ENCODE results near the gene ZNF750.

ZNF750 gene

DNA sequence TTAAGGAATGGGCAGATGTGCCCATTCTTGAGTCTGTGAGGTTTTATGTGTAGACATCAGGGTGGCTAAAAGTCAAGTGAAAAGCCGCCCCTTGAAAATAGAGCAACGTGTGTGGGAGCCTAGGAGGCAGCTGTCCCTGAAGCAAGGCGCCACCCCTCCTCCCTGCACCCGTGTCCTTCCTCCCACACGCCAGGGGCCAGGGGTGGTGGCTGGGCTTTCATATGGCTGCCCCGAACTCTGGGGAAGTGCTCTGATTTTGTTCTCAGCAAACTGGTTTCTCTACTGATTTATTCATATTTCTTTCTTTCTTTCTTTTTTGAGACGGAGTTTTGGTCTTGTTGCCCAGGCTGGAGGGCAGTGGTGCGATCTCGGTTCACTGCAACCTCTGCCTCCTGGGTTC lies 4.7 kb downstream of the ZNF750 start:
- no peak for DNase-seq (ENCODE audit: low read depth)

DNA sequence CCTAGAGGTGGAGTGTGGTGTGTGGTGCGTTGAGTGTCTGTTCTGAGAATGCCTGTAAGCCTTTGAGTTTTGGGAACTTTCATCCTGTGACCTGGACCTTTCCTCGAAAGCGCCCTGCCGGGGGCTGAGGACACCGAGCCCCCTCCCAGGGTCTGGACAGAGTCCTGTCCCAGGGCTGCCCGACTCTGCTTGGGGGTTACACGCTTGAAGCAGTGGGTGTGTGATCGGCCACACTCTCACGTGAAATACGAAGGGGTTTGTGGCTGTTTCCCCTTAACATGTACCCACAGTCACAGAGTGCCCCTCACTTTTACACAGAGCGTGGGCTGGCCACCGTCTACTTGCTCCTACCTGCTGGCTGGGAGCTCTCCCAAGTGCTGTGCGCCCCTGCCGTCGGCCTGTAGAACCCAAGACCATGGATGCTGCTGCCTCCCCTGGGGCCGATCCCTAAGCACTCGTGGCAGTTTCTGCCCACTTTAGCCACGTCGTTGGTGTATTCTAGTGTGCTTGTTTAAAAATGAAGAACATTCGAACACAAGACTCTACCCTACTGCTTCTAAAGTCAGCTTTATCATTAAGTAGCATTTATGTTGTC lies 6.8 kb downstream of the ZNF750 start:
- DNase-seq (ENCODE audit: low read depth) = no peak

- DNase-seq (ENCODE audit: low read depth) = no peak
Measured at GRCh38 chr17:82832411-82832810, 7.4 kb downstream of the ZNF750 start.

- no peak for DNase-seq (ENCODE audit: low read depth)
Measured at GRCh38 chr17:82831818-82832200, 8.0 kb downstream of the ZNF750 start.

DNA sequence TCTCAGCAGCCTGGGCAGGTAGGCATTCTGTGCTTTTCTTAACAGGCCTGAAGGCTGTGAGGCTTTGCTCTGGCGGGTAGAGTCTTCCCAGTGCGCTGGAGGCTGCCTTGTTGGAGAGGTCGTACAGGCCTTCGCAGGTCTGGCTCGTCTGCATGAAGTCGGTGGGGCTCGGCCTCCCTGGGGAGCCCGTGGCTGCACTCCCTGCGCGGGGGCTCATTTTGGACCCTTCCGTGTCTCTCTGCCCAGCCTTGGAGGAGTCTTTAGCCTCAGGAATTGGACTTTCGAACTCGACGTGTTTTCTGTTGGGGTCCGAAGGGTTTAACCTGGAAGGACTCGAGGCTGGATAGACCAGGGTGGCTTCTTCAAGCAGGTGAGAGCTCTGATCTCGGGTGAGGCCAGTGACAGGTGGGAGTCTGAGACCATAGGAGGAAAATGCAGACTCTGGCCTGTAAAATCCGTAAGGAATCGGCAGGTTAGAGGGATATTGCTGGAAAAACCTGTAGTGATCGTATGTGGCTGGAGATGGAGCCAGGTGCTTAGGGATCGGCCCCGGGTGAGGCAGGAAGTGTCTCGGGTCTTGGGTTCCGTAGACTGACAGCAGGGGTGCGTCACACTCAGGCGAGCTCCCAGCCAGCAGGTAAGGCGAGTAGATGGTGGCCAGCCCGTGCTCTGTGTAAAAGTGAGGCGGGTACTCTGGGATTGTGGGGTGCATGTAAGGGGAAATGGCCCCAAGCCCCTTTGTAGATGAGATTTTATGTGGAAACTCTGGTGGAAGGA lies 8.6 kb downstream of the ZNF750 start:
- DNase-seq (ENCODE audit: low read depth) = no peak

DNA sequence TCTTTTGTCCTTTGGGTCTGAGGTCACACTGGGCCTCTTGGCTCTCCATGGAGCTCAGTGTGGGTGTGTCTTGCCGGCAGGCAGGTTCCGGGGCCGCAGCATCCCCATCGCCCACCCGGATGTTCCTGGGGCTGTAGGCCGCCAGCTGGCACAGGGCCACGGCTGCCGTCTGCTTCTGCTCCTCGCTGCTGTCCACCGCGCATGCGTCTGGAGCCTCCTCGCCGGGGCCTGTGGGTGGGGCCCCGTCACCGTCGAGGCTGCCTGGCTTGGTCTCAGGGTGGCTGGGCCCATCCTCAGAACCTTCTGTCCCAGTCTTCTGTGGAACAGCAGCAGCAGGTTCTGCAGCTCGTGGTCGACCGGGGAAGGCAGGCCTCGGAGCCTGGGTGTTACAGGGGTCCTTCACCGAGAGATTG lies 9.6 kb downstream of the ZNF750 start:
- no peak for DNase-seq (ENCODE audit: low read depth)

DNA sequence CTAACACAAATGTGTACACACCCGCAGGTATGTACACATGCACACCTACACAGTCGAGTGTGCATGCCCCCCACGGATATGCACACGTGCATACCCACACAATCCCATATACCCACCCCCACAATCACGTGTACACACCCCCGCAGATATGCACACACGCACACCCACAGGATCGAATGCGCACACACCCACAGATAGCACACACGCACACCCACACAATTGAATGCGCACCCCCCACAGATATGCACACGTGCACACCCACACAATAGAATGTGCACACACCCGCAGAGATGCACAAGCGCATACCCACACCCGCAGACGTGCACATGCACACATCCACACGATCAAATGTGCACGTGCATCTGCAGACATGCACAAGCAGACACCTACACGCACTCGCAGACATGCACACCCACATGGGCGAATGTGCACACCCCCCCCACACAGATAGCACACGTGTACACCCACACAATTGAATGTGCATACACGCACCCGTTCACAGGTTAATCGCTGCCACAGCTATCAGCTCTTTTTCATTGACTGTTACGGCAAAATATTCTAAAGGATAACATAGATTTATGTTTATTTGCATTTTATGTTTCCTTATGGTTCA lies 10.8 kb downstream of the ZNF750 start:
- DNase-seq (ENCODE audit: low read depth) = no peak

DNA sequence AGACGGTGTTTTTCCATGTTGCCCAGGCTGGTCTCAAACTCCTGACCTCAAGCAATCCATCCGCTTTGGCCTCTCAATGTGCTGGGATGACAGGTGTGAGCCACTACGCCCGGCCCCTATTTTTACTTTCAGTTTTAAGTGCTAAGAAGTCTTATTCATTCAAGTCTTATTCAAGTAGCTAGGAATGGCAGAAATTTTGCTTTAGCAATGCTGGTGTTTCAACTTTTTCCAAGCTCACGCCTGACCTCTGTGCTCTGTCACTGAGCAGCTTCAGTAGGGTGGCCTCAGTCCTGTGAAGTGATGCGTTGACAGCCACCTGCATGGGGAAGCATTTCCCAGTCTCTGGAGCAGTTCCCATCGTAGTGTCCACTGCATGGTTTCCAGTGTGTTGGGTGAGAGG lies 12.9 kb downstream of the ZNF750 start:
- DNase-seq (ENCODE audit: low read depth) = no peak

DNA sequence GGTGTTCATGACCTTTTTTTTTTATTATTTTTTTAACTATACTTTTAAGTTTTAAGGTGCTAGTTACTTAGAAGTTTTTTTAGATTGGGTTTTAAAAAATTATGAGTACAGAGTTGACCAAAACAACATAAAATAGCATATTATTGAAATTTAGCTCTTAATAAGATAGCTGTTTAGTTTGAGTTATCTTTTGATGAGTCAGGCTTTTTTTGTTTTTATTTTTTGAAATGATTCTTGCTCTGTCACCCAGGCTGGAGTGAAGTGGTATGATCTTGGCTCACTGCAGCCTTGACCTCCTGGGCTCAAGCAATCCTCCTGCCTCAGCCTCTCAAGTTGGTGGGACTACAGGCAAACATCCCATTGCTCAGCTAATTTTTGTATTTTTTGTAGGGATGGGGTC lies 13.6 kb downstream of the ZNF750 start:
- DNase-seq (ENCODE audit: low read depth) = no peak

DNA sequence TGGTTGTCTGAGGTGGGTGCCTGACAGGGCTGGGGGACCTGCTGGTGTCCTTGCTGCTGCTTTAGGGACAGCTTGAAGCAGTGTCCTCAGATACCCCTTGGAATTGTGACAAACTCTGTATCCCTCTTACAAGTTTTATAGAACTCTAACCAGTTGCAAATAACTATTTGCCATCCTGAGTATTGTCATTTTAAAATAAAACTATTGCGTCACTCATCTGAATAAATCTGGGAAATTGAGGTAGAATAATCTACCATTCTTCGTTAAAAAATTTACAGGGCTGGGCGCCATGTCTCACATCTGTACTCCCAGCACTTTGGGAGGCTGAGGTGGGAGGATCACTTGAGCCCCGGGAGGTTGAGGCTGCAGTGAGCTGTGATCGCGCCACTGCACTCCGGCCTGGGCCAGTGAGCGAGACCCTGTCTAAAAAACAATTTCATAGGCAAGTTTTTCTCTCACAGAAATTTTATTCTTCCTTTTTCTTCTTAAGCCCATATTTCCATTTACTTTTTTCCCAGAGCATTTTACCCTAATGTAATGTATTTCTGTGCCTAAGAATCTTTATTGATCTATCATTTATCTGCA lies 14.2 kb downstream of the ZNF750 start:
- DNase-seq (ENCODE audit: low read depth) = no peak

DNA sequence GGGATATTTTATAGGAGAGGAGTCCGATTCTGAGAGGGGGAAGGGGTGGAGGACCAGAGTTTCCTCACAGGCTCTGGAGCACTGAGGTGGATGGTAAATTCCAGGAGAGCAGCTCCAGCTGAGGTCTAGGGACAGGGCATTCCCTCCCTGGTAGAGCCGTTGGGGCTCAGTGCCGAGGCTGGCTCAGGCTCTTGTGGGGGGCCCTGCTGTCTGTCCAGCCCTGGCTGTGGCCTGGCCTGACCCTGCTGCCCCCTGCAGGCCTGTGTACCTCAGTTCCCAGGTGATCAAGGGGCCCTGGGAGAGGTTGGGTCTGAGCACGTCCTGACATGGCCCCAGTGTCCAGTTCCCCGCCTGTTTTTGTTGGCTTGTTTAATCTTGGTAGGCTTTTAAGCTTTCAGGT lies 16.8 kb downstream of the ZNF750 start:
- DNase-seq (ENCODE audit: low read depth) = no peak

DNA sequence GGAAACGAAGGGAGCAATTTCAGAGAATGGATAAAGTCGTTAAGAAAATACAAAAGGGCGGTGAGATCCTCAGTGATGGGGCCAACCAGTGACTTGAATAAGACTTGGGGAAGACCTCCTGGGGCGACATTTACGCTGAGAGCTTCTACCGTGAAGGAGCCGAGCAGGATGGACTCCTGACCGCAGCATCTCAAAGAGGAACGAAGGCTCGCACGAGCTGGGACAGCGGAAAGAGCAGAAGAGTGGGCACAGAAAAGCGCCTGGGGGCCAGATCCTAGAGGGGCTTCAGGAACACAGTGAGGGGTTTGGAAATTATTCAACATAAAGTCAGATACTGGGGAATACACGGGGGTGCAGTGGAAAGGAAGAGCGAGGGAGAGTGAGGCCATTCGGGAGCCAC lies 17.5 kb downstream of the ZNF750 start:
- no peak for DNase-seq (ENCODE audit: low read depth)

DNA sequence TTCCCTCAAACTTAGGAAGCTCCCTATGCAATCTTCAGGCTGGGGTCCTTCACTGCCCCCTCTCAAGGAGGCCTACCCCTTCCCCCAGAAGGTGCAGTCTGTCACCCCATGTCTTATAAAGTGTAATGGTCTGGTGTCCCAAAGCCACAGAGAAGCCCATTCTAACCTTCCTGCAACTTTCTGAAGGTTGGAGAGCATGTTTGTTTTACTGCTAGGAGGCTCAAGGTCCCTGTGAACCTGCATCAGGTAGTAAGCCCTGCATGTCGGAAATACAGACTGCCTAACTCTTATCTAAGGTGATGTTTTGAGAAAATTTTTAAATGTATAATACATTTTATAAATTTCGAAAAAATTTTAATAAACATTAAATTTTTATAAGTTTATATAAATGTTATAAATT lies 18.3 kb downstream of the ZNF750 start:
- no peak for DNase-seq (ENCODE audit: low read depth)

DNA sequence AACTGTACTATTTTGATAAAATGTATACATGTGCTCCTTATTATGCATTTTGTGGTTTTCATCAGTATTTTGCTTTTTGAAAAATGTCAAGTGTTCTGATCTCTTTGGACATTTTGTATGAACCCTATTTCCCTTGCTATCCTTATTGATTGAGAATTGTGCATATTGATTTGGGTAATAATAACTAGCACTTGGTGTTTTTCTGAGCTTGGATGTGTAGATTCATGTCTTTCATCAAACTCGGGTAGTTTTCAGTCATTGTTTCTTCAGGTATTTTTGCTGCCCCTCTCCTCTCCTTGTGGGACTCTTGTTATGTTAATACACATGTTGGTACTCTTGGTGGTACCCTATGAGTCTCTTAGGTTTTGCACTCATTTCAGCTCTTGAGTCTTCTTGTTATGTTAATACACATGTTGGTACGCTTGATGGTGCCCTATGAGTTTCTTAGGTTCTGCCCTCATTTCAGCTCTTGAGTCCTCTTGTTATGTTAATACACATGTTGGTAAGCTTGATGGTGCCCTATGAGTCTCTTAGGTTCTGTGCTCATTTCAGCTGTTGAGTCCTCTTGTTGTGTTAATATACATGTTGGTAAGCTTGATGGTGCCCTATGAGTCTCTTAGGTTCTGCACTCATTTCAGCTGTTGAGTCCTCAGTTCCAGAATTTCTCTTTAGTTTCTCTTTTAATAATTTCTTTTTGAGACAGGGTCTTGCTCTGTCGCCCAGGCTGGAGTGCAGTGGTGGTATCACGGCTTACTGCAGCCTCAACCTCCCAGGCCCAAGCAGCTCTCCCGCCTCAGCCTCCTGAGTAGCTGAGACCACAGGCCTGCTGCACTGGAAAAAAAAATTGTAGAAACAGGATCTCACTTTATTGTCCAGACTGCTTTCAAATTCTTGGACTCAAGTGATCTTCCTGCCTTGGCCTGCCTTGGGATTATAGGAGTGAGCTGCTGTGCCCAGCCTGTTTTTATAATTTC lies 19.3 kb downstream of the ZNF750 start:
- DNase-seq (ENCODE audit: low read depth) = no peak

DNA sequence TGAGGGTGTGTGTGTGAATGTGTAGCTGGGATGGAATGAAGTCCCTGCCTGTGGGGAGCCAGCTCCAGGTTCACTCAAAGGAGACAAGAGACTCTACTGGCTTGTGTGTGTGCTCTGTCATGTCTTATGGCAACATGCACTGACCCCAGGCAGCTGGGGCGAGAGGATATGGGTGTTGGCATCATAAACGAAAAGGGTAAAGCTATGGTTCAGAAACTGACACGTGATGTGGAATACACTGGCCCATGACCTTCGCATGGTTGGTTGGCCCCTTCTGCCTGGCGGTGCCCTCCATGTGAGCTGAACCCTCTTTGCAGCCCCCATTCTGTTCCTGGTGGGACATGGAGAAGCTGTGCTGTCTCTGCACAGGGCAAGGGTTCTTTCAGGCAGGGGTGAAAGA lies 21.9 kb downstream of the ZNF750 start:
- DNase-seq (ENCODE audit: low read depth) = no peak

- no peak for DNase-seq (ENCODE audit: low read depth)
Measured at GRCh38 chr17:82816358-82816757, 23.5 kb downstream of the ZNF750 start.

- DNase-seq (ENCODE audit: low read depth) = no peak
Measured at GRCh38 chr17:82815790-82816305, 24.0 kb downstream of the ZNF750 start.

GRCh38 chr17:82815354-82815753 lies 24.5 kb downstream of the ZNF750 start:
- DNase-seq (ENCODE audit: low read depth) = no peak

- DNase-seq (ENCODE audit: low read depth) = no peak
Measured at GRCh38 chr17:82814834-82815233, 25.0 kb downstream of the ZNF750 start.

- no peak for DNase-seq (ENCODE audit: low read depth)
Measured at GRCh38 chr17:82813299-82814051, 26.3 kb downstream of the ZNF750 start.

- no peak for DNase-seq (ENCODE audit: low read depth)
Measured at GRCh38 chr17:82812601-82813000, 27.2 kb downstream of the ZNF750 start.

All from amniotic epithelial cell (primary cell).